Left ventricle myocardium inferior (tissue), 1 donor: Measurements from ENCODE around the gene GJA1. TPM values are rescaled to one million over a fixed set of nuclear protein-coding genes. Genes with fewer than 3 reads are reported as not detected.

Experiments
- DNase-seq: peaks from one replicate; pipeline ENCODE4 v3.0.0-alpha.2; 2020
- H3K27ac ChIP-seq: fragments of 200-600 bp; replicated peaks from 2 replicates; pipeline ENCODE4 v1.8.0; 2021
- H3K27me3 ChIP-seq: fragments of 200-600 bp; 2 replicates; pipeline ENCODE4 v1.8.0; 2021; ENCODE audit warnings: low read depth
- H3K36me3 ChIP-seq: fragments of 200-600 bp; 2 replicates; pipeline ENCODE4 v1.8.0; 2021
- H3K4me1 ChIP-seq: fragments of 200-600 bp; 2 replicates; pipeline ENCODE4 v1.8.0; 2021
- H3K4me3 ChIP-seq: fragments of 200-600 bp; 2 replicates; pipeline ENCODE4 v1.8.0; 2021; ENCODE audit warnings: mild to moderate bottlenecking, moderate library complexity
- H3K9me3 ChIP-seq: fragments of 200-600 bp; replicated peaks from 2 replicates; pipeline ENCODE4 v1.8.0; 2021
- CTCF ChIP-seq: fragments of 200-600 bp; IDR thresholded peaks from 2 replicates; pipeline ENCODE4 v1.8.0; 2021; ENCODE audit warnings: antibody characterized with exemption, mild to moderate bottlenecking, borderline replicate concordance
- intact Hi-C: fragments of 100-400 bp; cut with micrococcal nuclease; formaldehyde crosslinking; loops from one replicate; pipeline ENCODE4 v1.11.0; 2022
- total RNA-seq: library from RNA; stranded (reverse); fragmentation: NEBNext Ultra II Directional; extraction: Animal tissue kit (Norgen Biotek cat#: 25700); gene quantifications from one replicate; pipeline ENCODE4 v1.2.1, GENCODE V29; 2021
- donor health status: DM: no; HTN: yes; CAD: no; lungs with severe emphysema.

GJA1 gene
- total RNA-seq, 1 donor from 2014 or later = 248 TPM

- DNase-seq = no peak
- Histone ChIP-seq H3K27ac (peak overlapping the region; percentile 95), H3K9me3 (no peaks in the 10 kb centered on the region), H3K4me3 (peak overlapping the region; percentile 80), H3K4me1 (peaks cover 58% of the 10 kb centered on the region), H3K36me3 (no peaks in the 10 kb centered on the region), H3K27me3 (no peaks in the 10 kb centered on the region)
- no peak for TF ChIP-seq CTCF
- intact Hi-C loops = loop anchor here (5.0 to 10.0 kb wide), 4 partner anchors 413 to 748 kb away; no protein-coding TSS in a partner anchor
Measured at GRCh38 chr6:121434037-121434770, 1.2 kb upstream of the GJA1 start.

GRCh38 chr6:121436274-121436857 lies 920 bp downstream of the GJA1 start:
- no peak for DNase-seq
- TF ChIP-seq CTCF = no peak
- Histone ChIP-seq H3K27me3 (no peaks in the 10 kb centered on the region), H3K4me1 (peaks cover 67% of the 10 kb centered on the region), H3K4me3 (peak overlapping the region; percentile 80), H3K36me3 (peaks cover 4% of the 10 kb centered on the region), H3K27ac (peak overlapping the region; percentile 95), H3K9me3 (no peaks in the 10 kb centered on the region)
- intact Hi-C loops = loop anchor here (10.0 kb wide), 1 partner anchor 688 kb away; no protein-coding TSS in a partner anchor

GRCh38 chr6:121436960-121437850 lies 1.8 kb downstream of the GJA1 start:
- H3K36me3 ChIP-seq = peaks cover 6% of the 10 kb centered on the region
- TF ChIP-seq CTCF = no peak
- DNase-seq = peak; percentile 46
- H3K4me1 ChIP-seq = peaks cover 74% of the 10 kb centered on the region
- H3K9me3 ChIP-seq = no peaks in the 10 kb centered on the region
- H3K27me3 ChIP-seq = no peaks in the 10 kb centered on the region
- peak overlapping the region; percentile 95 for H3K27ac ChIP-seq
- peak overlapping the region; percentile 80 for H3K4me3 ChIP-seq
- intact Hi-C loops = loop anchor here (10.0 kb wide), 1 partner anchor 688 kb away; no protein-coding TSS in a partner anchor

- DNase-seq = peak; percentile 28
- Histone ChIP-seq H3K27me3 (no peaks in the 10 kb centered on the region), H3K36me3 (peaks cover 6% of the 10 kb centered on the region), H3K4me3 (peak overlapping the region; percentile 80), H3K9me3 (no peaks in the 10 kb centered on the region), H3K4me1 (peaks cover 77% of the 10 kb centered on the region), H3K27ac (peak overlapping the region; percentile 95)
- TF ChIP-seq CTCF = no peak
- intact Hi-C loops = loop anchor here (10.0 kb wide), 1 partner anchor 687 kb away; no protein-coding TSS in a partner anchor
Measured at GRCh38 chr6:121437851-121438651, 2.6 kb downstream of the GJA1 start.
